Left forelimb (tissue), 1 donor: Measurements from ENCODE around the gene FAM149B1.
"Not testable (repeated sequence)": the region's sequence is repeated elsewhere in the genome, so short reads cannot be mapped to it uniquely, and the experiment has no call there.

Experiments
- DNase-seq: peaks from one replicate; pipeline ENCODE4 v3.0.0-alpha.2; 2018; ENCODE audit warnings: low spot score

Gene FAM149B1

GRCh38 chr10:73233883-73234282 is 66.0 kb downstream of the FAM149B1 start:
- DNase-seq: no peak

- DNase-seq: no peak
These were observed 66.8 kb downstream of the FAM149B1 start for GRCh38 chr10:73234695-73235094.

- DNase-seq: no peak
These were observed 71.2 kb downstream of the FAM149B1 start for GRCh38 chr10:73238990-73239566.

GRCh38 chr10:73239908-73240307 is 72.0 kb downstream of the FAM149B1 start:
- DNase-seq: no peak

GRCh38 chr10:73244866-73245477 is 77.1 kb downstream of the FAM149B1 start:
- DNase-seq: no peak

- no peak for DNase-seq
These were observed 78.4 kb downstream of the FAM149B1 start for GRCh38 chr10:73246322-73246645.

- peak; percentile 98 for DNase-seq
These were observed 79.0 kb downstream of the FAM149B1 start, which contains the start of gene DNAJC9 for GRCh38 chr10:73246646-73247508. TSS of gene DNAJC9 (minus strand) at chr10:73247255. CDS start at chr10:73247189, 66 bp downstream.

GRCh38 chr10:73247509-73248258 is 79.8 kb downstream of the FAM149B1 start:
- no peak for DNase-seq

- no peak for DNase-seq
These were observed 80.4 kb downstream of the FAM149B1 start for GRCh38 chr10:73248259-73248724.

GRCh38 chr10:73251683-73252444 is 83.9 kb downstream of the FAM149B1 start:
- no peak for DNase-seq

GRCh38 chr10:73252445-73253224 is 84.7 kb downstream of the FAM149B1 start, which contains the start of gene MRPS16:
TSS of gene MRPS16 (minus strand) at chr10:73252644. CDS start at chr10:73252482, 162 bp downstream.
- DNase-seq: peak; percentile 91

GRCh38 chr10:73253225-73253555 is 85.3 kb downstream of the FAM149B1 start:
- DNase-seq: no peak

- not testable (repeated sequence) for DNase-seq
These were observed 90.7 kb downstream of the FAM149B1 start for GRCh38 chr10:73258612-73259011.

GRCh38 chr10:73261362-73261995 is 93.6 kb downstream of the FAM149B1 start:
- no peak for DNase-seq

GRCh38 chr10:73262105-73262730 is 94.3 kb downstream of the FAM149B1 start:
- no peak for DNase-seq

- DNase-seq: no peak
These were observed 95.1 kb downstream of the FAM149B1 start for GRCh38 chr10:73262880-73263555.

GRCh38 chr10:73263693-73264347 is 95.9 kb downstream of the FAM149B1 start:
- no peak for DNase-seq

GRCh38 chr10:73264423-73264822 is 96.5 kb downstream of the FAM149B1 start:
- DNase-seq: no peak

- no peak for DNase-seq
These were observed 113.2 kb downstream of the FAM149B1 start for GRCh38 chr10:73281097-73281496.
